GM23338 (cell line): ENCODE data around the gene ENOX2. TPM values are rescaled to one million over a fixed set of nuclear protein-coding genes. Genes with fewer than 3 reads are reported as not detected.

Experiments used
- ATAC-seq: fragments of 200-7000 bp; cut with Tn5 transposase; 3 replicates; pipeline ENCODE4 v1.9.1; 2020
- DNase-seq: peaks from one replicate; pipeline ENCODE4 v3.0.0-alpha.2; 2015; ENCODE audit warnings: low spot score
- H2AFZ ChIP-seq: fragments of 200-600 bp; sonication (generic); 2 replicates; pipeline ENCODE4 v1.8.0; 2016; ENCODE audit warnings: antibody characterized with exemption, mild to moderate bottlenecking, moderate library complexity
- H3F3A ChIP-seq: fragments of 200-600 bp; sonication (generic); replicated peaks from 2 replicates; pipeline ENCODE4 v1.8.0; 2017; ENCODE audit warnings: antibody characterized with exemption, mixed run types, low read depth
- H3K27ac ChIP-seq: fragments of 200-600 bp; sonication (generic); 2 replicates; pipeline ENCODE4 v1.6.1; 2016; ENCODE audit warnings: low read depth
- H3K27me3 ChIP-seq: fragments of 200-600 bp; sonication (generic); 2 replicates; pipeline ENCODE4 v1.8.0; 2016; ENCODE audit warnings: mild to moderate bottlenecking, mixed run types, moderate library complexity; ENCODE audit not compliant: insufficient read depth
- H3K36me3 ChIP-seq: fragments of 200-600 bp; sonication (generic); 2 replicates; pipeline ENCODE4 v1.8.0; 2016; ENCODE audit warnings: mild to moderate bottlenecking; ENCODE audit not compliant: insufficient read depth
- H3K4me1 ChIP-seq: fragments of 200-600 bp; sonication (generic); 2 replicates; pipeline ENCODE4 v1.8.0; 2016; ENCODE audit warnings: mild to moderate bottlenecking, moderate library complexity; ENCODE audit not compliant: insufficient read depth
- H3K4me2 ChIP-seq: fragments of 200-600 bp; sonication (generic); 2 replicates; pipeline ENCODE4 v1.7.1; 2017; ENCODE audit warnings: mixed run types
- H3K4me3 ChIP-seq: fragments of 200-600 bp; sonication (generic); 2 replicates; pipeline ENCODE4 v1.6.1; 2016; ENCODE audit warnings: mixed run types
- H3K79me2 ChIP-seq: fragments of 200-600 bp; sonication (generic); replicated peaks from 2 replicates; pipeline ENCODE4 v1.8.0; 2017; ENCODE audit warnings: mild to moderate bottlenecking; ENCODE audit not compliant: insufficient read depth
- H3K9me2 ChIP-seq: fragments of 200-600 bp; sonication (generic); 2 replicates; pipeline ENCODE4 v1.8.0; 2017; ENCODE audit not compliant: insufficient read depth
- H4K20me1 ChIP-seq: fragments of 200-600 bp; sonication (generic); replicated peaks from 2 replicates; pipeline ENCODE4 v1.8.0; 2017; ENCODE audit warnings: mild to moderate bottlenecking; ENCODE audit not compliant: insufficient read depth
- H3K27ac Mint-ChIP-seq: 2 replicates; pipeline ENCODE4 v1.8.0; 2020; ENCODE audit warnings: inconsistent platforms, mild to moderate bottlenecking, moderate library complexity, mixed read lengths
- H3K27me3 Mint-ChIP-seq: 3 replicates; pipeline ENCODE4 v1.8.0; 2022; ENCODE audit warnings: low read depth, mild to moderate bottlenecking, moderate library complexity, mixed read lengths, inconsistent platforms; ENCODE audit not compliant: insufficient read depth, poor library complexity
- H3K36me3 Mint-ChIP-seq: 3 replicates; pipeline ENCODE4 v1.8.0; 2021; ENCODE audit warnings: low read depth, mild to moderate bottlenecking, inconsistent platforms, moderate library complexity, mixed read lengths
- H3K4me1 Mint-ChIP-seq: 3 replicates; pipeline ENCODE4 v1.8.0; 2020; ENCODE audit warnings: mild to moderate bottlenecking, inconsistent platforms, mixed read lengths
- H3K4me3 Mint-ChIP-seq: 3 replicates; pipeline ENCODE4 v1.8.0; 2021; ENCODE audit warnings: moderate library complexity, mild to moderate bottlenecking, inconsistent platforms, mixed read lengths
- H3K9me3 Mint-ChIP-seq: 3 replicates; pipeline ENCODE4 v1.8.0; 2020; ENCODE audit warnings: moderate library complexity, mild to moderate bottlenecking, inconsistent platforms, mixed read lengths
- CREB1 ChIP-seq: fragments of 250-450 bp; sonication (Bioruptor Pico); IDR thresholded peaks from 2 replicates; pipeline ENCODE4 v1.5.0; 2020; ENCODE audit warnings: low read depth, mild to moderate bottlenecking, moderate library complexity
- CTCF ChIP-seq, 2 experiments: fragments of 200-600 bp in 1 of 2; sonication (generic) in 1 of 2; conservative IDR thresholded peaks; 2 replicates each; pipeline versions ENCODE4 v1.5.1 to v1.6.1; 2016 to 2017; ENCODE audit warnings: antibody characterized with exemption in 2 of 2, low read depth in 2 of 2, mild to moderate bottlenecking in 2 of 2, moderate library complexity in 1 of 2
- ETS1 ChIP-seq: IDR thresholded peaks from 2 replicates; pipeline ENCODE4 v1.6.1; 2016; ENCODE audit warnings: antibody characterized with exemption
- EZH2 ChIP-seq: fragments of 200-600 bp; sonication (generic); IDR thresholded peaks from one replicate; pipeline ENCODE4 v1.8.0; 2017; ENCODE audit warnings: antibody characterized with exemption, mild to moderate bottlenecking, low read depth; ENCODE audit not compliant: unreplicated experiment
- EZH2phosphoT487 ChIP-seq: fragments of 200-600 bp; sonication (generic); IDR thresholded peaks from one replicate; pipeline ENCODE4 v1.8.1; 2018; ENCODE audit warnings: antibody characterized with exemption; ENCODE audit not compliant: unreplicated experiment
- JUNB ChIP-seq: IDR thresholded peaks from one replicate; pipeline ENCODE4 v1.6.1; 2016; ENCODE audit warnings: antibody characterized with exemption; ENCODE audit not compliant: unreplicated experiment
- NANOG ChIP-seq: IDR thresholded peaks from 2 replicates; pipeline ENCODE4 v1.6.1; 2016; ENCODE audit warnings: antibody characterized with exemption, borderline replicate concordance
- POLR2AphosphoS5 ChIP-seq: IDR thresholded peaks from 2 replicates; pipeline ENCODE4 v1.6.1; 2016; ENCODE audit warnings: antibody characterized with exemption, low read depth
- REST ChIP-seq: IDR thresholded peaks from one replicate; pipeline ENCODE4 v1.6.1; 2018; ENCODE audit warnings: antibody characterized with exemption; ENCODE audit not compliant: unreplicated experiment
- STAT1 ChIP-seq: IDR thresholded peaks from one replicate; pipeline ENCODE4 v1.6.1; 2016; ENCODE audit warnings: antibody characterized with exemption; ENCODE audit not compliant: unreplicated experiment
- ZNF114 ChIP-seq: fragments of 250-450 bp; sonication (Bioruptor Pico); IDR thresholded peaks from 2 replicates; pipeline ENCODE4 v1.5.0; 2020; ENCODE audit warnings: mild to moderate bottlenecking, moderate library complexity
- ZNF331 ChIP-seq: fragments of 250-450 bp; sonication (Bioruptor Pico); IDR thresholded peaks from 2 replicates; pipeline ENCODE4 v1.5.0; 2020; ENCODE audit warnings: low read depth, mild to moderate bottlenecking, moderate library complexity
- ZNF462 ChIP-seq: fragments of 250-450 bp; sonication (Bioruptor Pico); IDR thresholded peaks from 2 replicates; pipeline ENCODE4 v1.5.0; 2020; ENCODE audit warnings: mild to moderate bottlenecking, moderate library complexity
- polyA plus RNA-seq: library from polyadenylated mRNA; unstranded; fragments of >200 nt; fragmentation: Nextera tagmentation; extraction: Ambion mirVana; gene quantifications from 2 replicates; pipeline ENCODE4 v1.2.1, GENCODE V29; 2016
- total RNA-seq: library from RNA; depleted of rRNA; stranded (reverse); fragments of >200 nt; shearing (Covaris generic); gene quantifications from 2 replicates; pipeline ENCODE4 v1.2.3, GENCODE V29; 2014

ENOX2 gene
- total and polyA plus RNA-seq, 2 experiments from 2014 or later: 9.6 to 11.2 TPM

GRCh38 chrX:130841776-130842175, 61.2 kb downstream of the ENOX2 start:
- no peak overlapping the region for H3K27ac ChIP-seq
- no peaks in the 10 kb centered on the region for H3K36me3 Mint-ChIP-seq
- ATAC-seq: no peak

More at GRCh38 chrX:130841776-130842175, 61.2 kb downstream of the ENOX2 start:
- H3K36me3 ChIP-seq: no peaks in the 10 kb centered on the region
- Mint-ChIP-seq H3K4me1 (peaks cover 13% of the 10 kb centered on the region), H3K27me3 (peaks cover 3% of the 10 kb centered on the region), H3K27ac (no peak overlapping the region), H3K9me3 (no peaks in the 10 kb centered on the region), H3K4me3 (no peak overlapping the region)
- no peaks in the 10 kb centered on the region for H3K9me2 ChIP-seq
- H3K27me3 ChIP-seq: no peaks in the 10 kb centered on the region
- H3F3A ChIP-seq: no peaks in the 10 kb centered on the region
- H4K20me1 ChIP-seq: no peaks in the 10 kb centered on the region
- H2AFZ ChIP-seq: no peak overlapping the region
- H3K4me3 ChIP-seq: no peak overlapping the region
- DNase-seq: no peak
- TF ChIP-seq CTCF (conservative IDR thresholded peaks at IDR 0.05; ENCODE audit: low read depth in 2 of 2) (no peak), STAT1 (no peak), NANOG (no peak), ZNF462 (CRISPR knock-in tag) (no peak), REST (no peak), ZNF331 (CRISPR knock-in tag) (no peak), EZH2phosphoT487 (no peak), CREB1 (CRISPR knock-in tag) (no peak), POLR2AphosphoS5 (no peak), ETS1 (no peak), JUNB (no peak), ZNF114 (CRISPR knock-in tag) (no peak), EZH2 (no peak)
- no peak overlapping the region for H3K4me2 ChIP-seq
- H3K79me2 ChIP-seq: no peaks in the 10 kb centered on the region
- no peaks in the 10 kb centered on the region for H3K4me1 ChIP-seq
